Hematopoietic multipotent progenitor cell treated with erythropoietin and hydrocortisone succinate and interleukin-3 and kit ligand, for 15 days (in vitro differentiated cells): ENCODE data around the gene DAND5.

ENCODE experiments used
- DNase-seq: peaks from one replicate; pipeline ENCODE4 v3.0.0-alpha.2; 2015; ENCODE audit warnings: low spot score

The DAND5 gene

DNA sequence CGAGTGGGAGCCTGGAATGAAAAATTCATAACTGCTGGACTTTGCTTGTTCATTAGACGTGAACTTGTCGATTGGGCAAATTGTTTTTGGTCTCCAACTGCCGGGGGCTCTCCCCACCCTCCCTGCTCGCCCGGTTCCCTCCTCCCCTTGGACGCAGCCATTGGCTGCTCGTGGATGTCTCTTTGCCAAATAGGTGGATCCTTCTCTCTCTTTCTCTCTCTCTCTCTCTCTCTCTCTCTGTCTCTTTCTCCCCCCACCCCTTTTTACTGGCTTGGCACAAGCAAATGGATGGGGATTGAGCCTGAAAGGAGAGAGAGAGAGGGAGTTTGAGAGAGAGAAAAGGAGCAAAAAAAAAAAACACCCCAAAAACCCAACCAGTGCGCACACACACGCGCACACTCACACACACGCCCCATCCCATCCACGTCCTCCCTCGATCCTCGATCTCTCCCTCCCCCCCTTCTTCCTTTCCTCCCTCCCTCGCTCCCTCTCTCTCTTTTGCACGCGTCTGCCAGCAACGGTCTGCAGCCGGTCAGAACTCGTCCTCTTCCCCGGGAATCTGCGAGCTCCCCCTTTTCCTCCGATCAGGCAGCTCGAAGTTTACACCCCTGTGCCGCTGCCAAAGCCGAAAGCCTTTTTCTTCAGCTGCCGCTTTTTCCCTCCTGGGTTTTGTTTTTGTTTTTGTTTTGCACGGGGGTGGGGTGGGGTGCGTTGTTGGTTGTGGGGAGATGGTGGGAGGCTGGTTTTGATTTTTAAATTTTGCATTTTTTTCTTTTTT lies 53.7 kb downstream of the DAND5 start:
- DNase-seq: peak; percentile 66

DNA sequence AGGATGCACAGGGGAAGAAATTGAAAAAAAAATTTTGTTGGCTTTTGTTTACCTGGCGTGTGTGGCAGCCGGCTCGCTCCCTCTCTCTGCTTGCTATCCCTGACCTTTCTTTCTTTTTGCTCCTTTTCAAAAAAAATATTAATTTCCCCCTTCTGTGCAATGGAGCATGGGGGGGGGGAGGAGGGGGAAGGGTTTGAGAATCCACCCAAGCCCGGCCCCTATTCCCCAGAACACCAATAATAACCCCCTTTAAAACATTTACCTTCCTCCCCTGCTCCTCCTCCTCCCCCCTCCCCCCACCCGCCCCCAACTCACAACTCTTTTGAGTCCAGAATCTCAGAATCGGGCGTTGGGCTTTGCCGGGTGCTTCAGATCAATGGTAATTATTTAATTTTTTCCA lies 54.3 kb downstream of the DAND5 start:
- no peak for DNase-seq
